HEK293 (cell line): ENCODE measurements around the gene MYOM3.

Source experiments
- CTCF ChIA-PET: fragments of 350-600 bp; formaldehyde crosslinking; extraction: SDS; loops from one replicate; lab custom pipeline; 2021; ENCODE audit warnings: antibody characterized with exemption; lab: Yijun Ruan, JAX
- POLR2A ChIA-PET: fragments of 300-600 bp; formaldehyde crosslinking; extraction: SDS; loops from one replicate; lab custom pipeline; 2020; ENCODE audit warnings: antibody characterized with exemption, inconsistent platforms; lab: Yijun Ruan, JAX
- H3K27ac ChIP-seq: fragments of 200-500 bp; sonication (Bioruptor generic); 2 replicates; pipeline ENCODE4 v1.5.1; 2014; ENCODE audit warnings: low read depth, low read length, control low read depth, inconsistent platforms; ENCODE audit errors: extremely low read depth
- H3K36me3 ChIP-seq, 2 experiments: fragments of 200-500 bp in 1 of 2; sonication (Bioruptor generic) in 1 of 2; 1 replicate in 1 of 2; 2 replicates in 1 of 2; pipeline ENCODE4 v1.5.1; 2014 to 2017; ENCODE audit warnings: inconsistent platforms in 2 of 2, low read length in 2 of 2; ENCODE audit not compliant: control insufficient read depth in 2 of 2, insufficient read depth in 1 of 2
- H3K4me1 ChIP-seq: fragments of 200-500 bp; sonication (Bioruptor generic); 2 replicates; pipeline ENCODE4 v1.5.1; 2014; ENCODE audit warnings: mild to moderate bottlenecking, low read length, inconsistent platforms; ENCODE audit not compliant: control insufficient read depth, insufficient read depth
- H3K4me3 ChIP-seq: 2 replicates; pipeline ENCODE4 v1.5.1; 2011; ENCODE audit warnings: low read depth, mild to moderate bottlenecking, control low read depth, low read length, moderate library complexity
- H3K9me3 ChIP-seq: fragments of 200-500 bp; sonication (Bioruptor generic); 2 replicates; pipeline ENCODE4 v1.5.1; 2014; ENCODE audit warnings: low read depth, low read length, inconsistent platforms; ENCODE audit not compliant: control insufficient read depth, insufficient read depth
- HOXA7 ChIP-seq: sonication (generic); formaldehyde crosslinking; IDR thresholded peaks from 2 replicates; pipeline ENCODE4 v1.8.1; 2022; ENCODE audit warnings: missing genetic modification reagents, borderline replicate concordance
- IKZF3 ChIP-seq: fragments of 450-650 bp; IDR thresholded peaks from 2 replicates; pipeline ENCODE4 v1.5.0; 2018; ENCODE audit warnings: missing biosample characterization, mild to moderate bottlenecking, missing genetic modification characterization, moderate library complexity
- INSM2 ChIP-seq: fragments of 450-650 bp; formaldehyde crosslinking; IDR thresholded peaks from 2 replicates; pipeline ENCODE4 v1.5.1; 2016; ENCODE audit warnings: missing biosample characterization, missing genetic modification characterization
- KLF7 ChIP-seq: fragments of 450-650 bp; formaldehyde crosslinking; IDR thresholded peaks from 2 replicates; pipeline ENCODE4 v1.5.1; 2016; ENCODE audit warnings: missing biosample characterization, missing genetic modification characterization, borderline replicate concordance
- MYNN ChIP-seq: fragments of 450-650 bp; formaldehyde crosslinking; IDR thresholded peaks from 2 replicates; pipeline ENCODE4 v1.5.1; 2016; ENCODE audit warnings: missing biosample characterization, missing genetic modification characterization, borderline replicate concordance
- REPIN1 ChIP-seq: fragments of 450-650 bp; formaldehyde crosslinking; IDR thresholded peaks from 2 replicates; pipeline ENCODE4 v1.5.1; 2017; ENCODE audit warnings: missing biosample characterization, missing genetic modification characterization, low read depth
- SCRT2 ChIP-seq: fragments of 450-650 bp; formaldehyde crosslinking; IDR thresholded peaks from 2 replicates; pipeline ENCODE4 v1.5.1; 2016; ENCODE audit warnings: missing biosample characterization, missing genetic modification characterization
- ZBTB44 ChIP-seq: fragments of 450-650 bp; IDR thresholded peaks from 2 replicates; pipeline ENCODE4 v1.5.1; 2018; ENCODE audit warnings: missing biosample characterization, mild to moderate bottlenecking, missing genetic modification characterization
- ZEB2 ChIP-seq: fragments of 450-650 bp; formaldehyde crosslinking; IDR thresholded peaks from 2 replicates; pipeline ENCODE4 v1.5.1; 2016; ENCODE audit warnings: missing biosample characterization, missing genetic modification characterization
- ZNF132 ChIP-seq: fragments of 450-650 bp; formaldehyde crosslinking; IDR thresholded peaks from 2 replicates; pipeline ENCODE4 v1.5.1; 2017; ENCODE audit warnings: missing biosample characterization, missing genetic modification characterization, borderline replicate concordance
- ZNF138 ChIP-seq: fragments of 450-650 bp; formaldehyde crosslinking; IDR thresholded peaks from 2 replicates; pipeline ENCODE4 v1.5.1; 2016; ENCODE audit warnings: missing biosample characterization, missing genetic modification characterization, borderline replicate concordance
- ZNF2 ChIP-seq: fragments of 450-650 bp; formaldehyde crosslinking; IDR thresholded peaks from 2 replicates; pipeline ENCODE4 v1.5.1; 2016; ENCODE audit warnings: missing biosample characterization, missing genetic modification characterization
- ZNF24 ChIP-seq: fragments of 450-650 bp; formaldehyde crosslinking; IDR thresholded peaks from 2 replicates; pipeline ENCODE4 v1.5.1; 2016; ENCODE audit warnings: missing biosample characterization, missing genetic modification characterization
- ZNF248 ChIP-seq: fragments of 450-650 bp; formaldehyde crosslinking; IDR thresholded peaks from 2 replicates; pipeline ENCODE4 v1.5.1; 2017; ENCODE audit warnings: missing biosample characterization, missing genetic modification characterization
- ZNF366 ChIP-seq: fragments of 450-650 bp; formaldehyde crosslinking; conservative IDR thresholded peaks from 2 replicates; pipeline ENCODE4 v1.5.1; 2016; ENCODE audit warnings: missing biosample characterization, missing genetic modification characterization
- ZNF521 ChIP-seq: fragments of 450-650 bp; formaldehyde crosslinking; IDR thresholded peaks from 2 replicates; pipeline ENCODE4 v1.5.1; 2017; ENCODE audit warnings: missing biosample characterization, mild to moderate bottlenecking, missing genetic modification characterization
- ZNF544 ChIP-seq: fragments of 450-650 bp; formaldehyde crosslinking; IDR thresholded peaks from 2 replicates; pipeline ENCODE4 v1.5.0; 2017; ENCODE audit warnings: missing biosample characterization, missing genetic modification characterization
- ZNF560 ChIP-seq: fragments of 450-650 bp; formaldehyde crosslinking; IDR thresholded peaks from 2 replicates; pipeline ENCODE4 v1.5.1; 2017; ENCODE audit warnings: missing biosample characterization, missing genetic modification characterization, borderline replicate concordance
- ZNF561 ChIP-seq: fragments of 450-650 bp; IDR thresholded peaks from 2 replicates; pipeline ENCODE4 v1.5.1; 2018; ENCODE audit warnings: missing biosample characterization, missing genetic modification characterization, borderline replicate concordance
- ZNF639 ChIP-seq: fragments of 450-650 bp; formaldehyde crosslinking; IDR thresholded peaks from 2 replicates; pipeline ENCODE4 v1.5.1; 2016; ENCODE audit warnings: missing biosample characterization, missing genetic modification characterization
- ZNF707 ChIP-seq: fragments of 450-650 bp; formaldehyde crosslinking; IDR thresholded peaks from 2 replicates; pipeline ENCODE4 v1.5.1; 2016; ENCODE audit warnings: missing biosample characterization, missing genetic modification characterization
- ZNF768 ChIP-seq: fragments of 450-650 bp; formaldehyde crosslinking; IDR thresholded peaks from 2 replicates; pipeline ENCODE4 v1.5.1; 2018; ENCODE audit warnings: missing biosample characterization, mild to moderate bottlenecking, missing genetic modification characterization
- TF ChIP-seq, protein P1 (sequence below): fragments of 450-650 bp; formaldehyde crosslinking; IDR thresholded peaks from 2 replicates; pipeline ENCODE4 v1.5.1; 2016; ENCODE audit warnings: missing biosample characterization, missing genetic modification characterization
- TF ChIP-seq, protein P2 (sequence below): fragments of 450-650 bp; formaldehyde crosslinking; IDR thresholded peaks from 2 replicates; pipeline ENCODE4 v1.5.1; 2016; ENCODE audit warnings: missing biosample characterization, missing genetic modification characterization

Gene MYOM3

DNA sequence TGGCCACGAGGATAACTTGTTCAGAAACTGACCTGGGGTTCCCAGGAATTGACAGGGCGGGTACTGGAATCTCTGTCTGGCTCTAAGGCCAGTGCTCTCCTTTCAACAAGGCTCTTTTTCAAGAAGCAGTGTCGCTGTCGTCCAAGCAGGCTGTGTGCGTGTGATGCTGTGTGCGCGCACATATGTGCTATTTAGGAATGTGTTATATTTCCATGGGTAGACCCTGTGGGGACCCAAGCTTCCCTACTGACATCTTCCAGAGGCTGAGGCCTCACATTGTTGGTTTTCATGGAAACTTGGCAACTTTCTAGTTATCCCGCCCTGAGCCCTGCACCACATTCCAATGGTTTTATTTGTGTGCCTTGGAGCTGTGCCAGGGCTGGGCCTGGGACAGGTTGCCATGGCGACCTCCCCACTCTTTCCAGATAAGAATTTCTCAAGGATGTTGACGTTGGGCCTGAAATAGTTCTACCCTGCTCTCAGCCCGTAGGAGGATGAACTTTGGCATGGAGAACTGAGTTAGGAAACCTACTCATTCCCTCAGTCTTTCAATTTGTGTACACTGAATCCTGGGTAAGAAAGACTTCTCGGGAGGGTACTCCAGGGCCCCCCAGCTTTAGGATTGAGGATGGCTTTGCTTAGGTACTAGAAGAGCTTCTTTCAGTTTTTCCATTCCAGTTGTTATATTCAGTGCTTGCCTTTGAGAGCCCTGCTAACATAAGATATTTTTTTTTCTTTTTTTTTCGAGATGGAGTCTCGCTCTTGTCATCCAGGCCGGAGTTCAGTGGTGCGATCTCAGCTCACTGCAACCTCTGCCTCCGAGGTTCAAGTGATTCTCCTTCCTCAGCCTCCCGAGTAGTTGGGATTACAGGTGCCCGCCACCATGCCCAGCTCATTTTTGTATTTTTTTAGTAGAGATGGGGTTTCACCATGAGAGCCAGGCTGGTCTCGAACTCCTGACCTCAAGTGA lies 93.0 kb downstream of the MYOM3 start (continued):
- TF ChIP-seq INSM2 (tag by site-specific recombination), result peak; percentile 94
- no peak for TF ChIP-seq REPIN1 (tag by site-specific recombination)

DNA sequence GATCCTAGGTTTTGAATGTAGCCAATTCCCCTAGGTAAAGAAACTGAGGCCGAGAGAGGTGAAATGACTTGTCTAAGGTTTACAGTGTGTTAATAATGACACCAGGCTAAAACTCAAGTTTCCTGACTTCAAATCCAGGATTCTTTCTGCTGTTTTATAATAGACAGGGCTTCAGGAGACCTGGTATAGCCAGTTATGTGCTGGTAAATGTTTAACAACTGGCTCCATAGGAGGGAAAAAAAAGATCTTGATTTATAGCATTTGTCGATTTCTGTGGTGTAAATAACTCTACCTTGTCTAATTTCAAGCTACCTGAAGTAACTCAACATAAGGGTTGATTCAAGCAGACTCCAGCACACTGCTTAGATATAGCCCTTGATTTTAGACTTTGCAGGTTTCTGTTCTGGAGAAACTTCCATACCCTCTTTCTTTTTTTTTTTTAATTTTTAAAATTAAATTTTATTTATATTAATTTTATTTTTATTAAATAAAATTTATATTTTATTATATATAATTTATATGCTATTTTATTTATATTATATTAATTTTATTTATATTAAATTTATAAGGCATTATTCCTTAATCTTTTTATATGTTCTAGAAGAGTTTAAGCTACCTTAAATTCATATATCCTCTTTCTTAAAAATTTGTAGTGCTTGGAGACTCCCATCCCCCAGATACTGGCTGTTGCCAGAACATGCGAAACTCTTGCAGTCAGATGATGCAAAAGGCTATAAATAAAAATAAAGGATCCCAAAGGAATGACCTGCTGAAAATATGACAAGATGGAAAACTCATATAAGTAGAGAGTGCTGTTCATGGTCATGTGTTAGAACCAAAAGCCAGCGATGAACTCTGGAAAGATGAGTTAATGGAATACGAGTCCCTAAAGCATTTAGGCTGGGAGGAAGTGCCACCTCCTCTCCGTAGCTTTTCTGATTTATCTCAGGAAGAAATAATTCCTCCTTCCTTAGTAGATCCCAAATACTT lies 96.4 kb downstream of the MYOM3 start:
- ChIA-PET CTCF (interaction anchor here (0.7 to 1.2 kb wide), 4 partner anchors 12 to 519 kb away, joined by 3 read pairs; no protein-coding TSS in a partner anchor), POLR2A (no interaction called here)
- no peaks in the 10 kb centered on the region for H3K36me3 ChIP-seq
- H3K27ac ChIP-seq, result no peak overlapping the region
- peaks cover 21% of the 10 kb centered on the region for H3K4me1 ChIP-seq
- no peaks in the 10 kb centered on the region for H3K9me3 ChIP-seq
- H3K4me3 ChIP-seq, result no peak overlapping the region
- 0 out of 2 replicates have a peak, but pooled peaks have one; percentile 13 for TF ChIP-seq ZNF366 (tag by site-specific recombination)
- TF ChIP-seq ZNF2 (tag by site-specific recombination), result no peak
- peak; percentile 55 for TF ChIP-seq ZEB2 (tag by site-specific recombination)
- TF ChIP-seq MYNN (tag by site-specific recombination), result 0 out of 2 replicates have a peak, but pooled peaks have one; percentile 34
- no peak for TF ChIP-seq ZNF521
- no peak for TF ChIP-seq ZNF768
- TF ChIP-seq, protein P1, sequence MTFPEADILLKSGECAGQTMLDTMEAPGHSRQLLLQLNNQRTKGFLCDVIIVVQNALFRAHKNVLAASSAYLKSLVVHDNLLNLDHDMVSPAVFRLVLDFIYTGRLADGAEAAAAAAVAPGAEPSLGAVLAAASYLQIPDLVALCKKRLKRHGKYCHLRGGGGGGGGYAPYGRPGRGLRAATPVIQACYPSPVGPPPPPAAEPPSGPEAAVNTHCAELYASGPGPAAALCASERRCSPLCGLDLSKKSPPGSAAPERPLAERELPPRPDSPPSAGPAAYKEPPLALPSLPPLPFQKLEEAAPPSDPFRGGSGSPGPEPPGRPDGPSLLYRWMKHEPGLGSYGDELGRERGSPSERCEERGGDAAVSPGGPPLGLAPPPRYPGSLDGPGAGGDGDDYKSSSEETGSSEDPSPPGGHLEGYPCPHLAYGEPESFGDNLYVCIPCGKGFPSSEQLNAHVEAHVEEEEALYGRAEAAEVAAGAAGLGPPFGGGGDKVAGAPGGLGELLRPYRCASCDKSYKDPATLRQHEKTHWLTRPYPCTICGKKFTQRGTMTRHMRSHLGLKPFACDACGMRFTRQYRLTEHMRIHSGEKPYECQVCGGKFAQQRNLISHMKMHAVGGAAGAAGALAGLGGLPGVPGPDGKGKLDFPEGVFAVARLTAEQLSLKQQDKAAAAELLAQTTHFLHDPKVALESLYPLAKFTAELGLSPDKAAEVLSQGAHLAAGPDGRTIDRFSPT (tag by site-specific recombination), result no peak; the same call in 1 of the 2 replicates
- no peak for TF ChIP-seq ZNF544 (tag by site-specific recombination)
- TF ChIP-seq ZNF132 (tag by site-specific recombination), result no peak
- TF ChIP-seq, protein P2, sequence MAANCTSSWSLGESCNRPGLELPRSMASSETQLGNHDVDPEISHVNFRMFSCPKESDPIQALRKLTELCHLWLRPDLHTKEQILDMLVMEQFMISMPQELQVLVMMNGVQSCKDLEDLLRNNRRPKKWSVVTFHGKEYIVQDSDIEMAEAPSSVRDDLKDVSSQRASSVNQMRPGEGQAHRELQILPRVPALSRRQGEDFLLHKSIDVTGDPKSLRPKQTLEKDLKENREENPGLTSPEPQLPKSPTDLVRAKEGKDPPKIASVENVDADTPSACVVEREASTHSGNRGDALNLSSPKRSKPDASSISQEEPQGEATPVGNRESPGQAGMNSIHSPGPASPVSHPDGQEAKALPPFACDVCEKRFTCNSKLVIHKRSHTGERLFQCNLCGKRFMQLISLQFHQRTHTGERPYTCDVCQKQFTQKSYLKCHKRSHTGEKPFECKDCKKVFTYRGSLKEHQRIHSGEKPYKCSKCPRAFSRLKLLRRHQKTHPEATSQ (tag by site-specific recombination), result no peak
- no peak for TF ChIP-seq KLF7 (tag by site-specific recombination)
- TF ChIP-seq ZNF639 (tag by site-specific recombination), result no peak
- TF ChIP-seq SCRT2 (tag by site-specific recombination), result no peak
- 0 out of 2 replicates have a peak, but pooled peaks have one; percentile 28 for TF ChIP-seq ZNF24 (tag by site-specific recombination)
- TF ChIP-seq ZNF248 (tag by site-specific recombination), result no peak
- no peak for TF ChIP-seq ZNF138 (tag by site-specific recombination)
- TF ChIP-seq ZNF561 (tag by site-specific recombination), result peak; percentile 69
- no peak for TF ChIP-seq ZNF707 (tag by site-specific recombination)
- peak; percentile 63; the same call in 1 of the 2 replicates for TF ChIP-seq ZBTB44 (tag by site-specific recombination)
- TF ChIP-seq HOXA7, result no peak
- no peak for TF ChIP-seq ZNF560 (tag by site-specific recombination)
- 0 out of 2 replicates have a peak, but pooled peaks have one; percentile 29 for TF ChIP-seq IKZF3 (tag by site-specific recombination)
